T-helper 2 cell (primary cell): ENCODE results near the gene DNM1.
A peak's percentile ranks its signal among the peaks of the same experiment; 100 is the strongest.

Experiments
- DNase-seq, 5 experiments: peaks; one replicate each; pipeline versions ENCODE4 v3.0.0 to v3.0.0-alpha.2; 2012 to 2022
- total RNA-seq, 2 donors: gene quantifications; one replicate each; lab custom pipeline; 2026; lab: John Stamatoyannopoulos, UW

DNM1 gene
- 1.2 to 2.8 reads per million in 2 donors for total RNA-seq

- peak; percentile 49 to 77 (median 64) for DNase-seq
Observed at GRCh38 chr9:128203024-128203706, at the start of gene DNM1. DNM1 (plus strand) TSS chr9:128203379; CDS start chr9:128203471, 92 bp downstream.

- no peak for DNase-seq
Observed at GRCh38 chr9:128153947-128154695, 49.1 kb upstream of the DNM1 start.

- DNase-seq = no peak
Observed at GRCh38 chr9:128155736-128156500, 47.3 kb upstream of the DNM1 start.

GRCh38 chr9:128159522-128159783, 43.7 kb upstream of the DNM1 start:
- DNase-seq = peak in 3 of 5 experiments; percentile 49 to 86 (median 64)

- peak; percentile 81 to 94 (median 90) for DNase-seq
Observed at GRCh38 chr9:128159784-128160602, 43.2 kb upstream of the DNM1 start, which contains the start of gene BBLN. BBLN (plus strand) TSS chr9:128160265; CDS start chr9:128160408, 143 bp downstream.

GRCh38 chr9:128160603-128160987, 42.6 kb upstream of the DNM1 start:
- DNase-seq = peak in 3 of 5 experiments; percentile 17 to 69 (median 39)

GRCh38 chr9:128161215-128161902, 41.8 kb upstream of the DNM1 start:
- DNase-seq = no peak

- DNase-seq = no peak
Observed at GRCh38 chr9:128162215-128163026, 40.8 kb upstream of the DNM1 start.

- no peak for DNase-seq
Observed at GRCh38 chr9:128163027-128163515, 40.1 kb upstream of the DNM1 start.

- no peak for DNase-seq
Observed at GRCh38 chr9:128163523-128164306, 39.5 kb upstream of the DNM1 start.

GRCh38 chr9:128164307-128164885, 38.8 kb upstream of the DNM1 start:
- no peak for DNase-seq

- no peak for DNase-seq
Observed at GRCh38 chr9:128166169-128166568, 37.0 kb upstream of the DNM1 start.

- no peak for DNase-seq
Observed at GRCh38 chr9:128167209-128167608, 36.0 kb upstream of the DNM1 start.

- no peak for DNase-seq
Observed at GRCh38 chr9:128168731-128169308, 34.4 kb upstream of the DNM1 start.

- DNase-seq = no peak
Observed at GRCh38 chr9:128169492-128169891, 33.7 kb upstream of the DNM1 start.

- no peak for DNase-seq
Observed at GRCh38 chr9:128169925-128170324, 33.3 kb upstream of the DNM1 start.

GRCh38 chr9:128174062-128174461, 29.1 kb upstream of the DNM1 start:
- no peak for DNase-seq

GRCh38 chr9:128175102-128175563, 28.0 kb upstream of the DNM1 start:
- no peak for DNase-seq

- no peak for DNase-seq
Observed at GRCh38 chr9:128175726-128176125, 27.5 kb upstream of the DNM1 start.
